Natural killer cell (primary cell): ENCODE measurements around the gene TCF4. TPM values are rescaled to one million over a fixed set of nuclear protein-coding genes. Genes with fewer than 3 reads are reported as not detected.

Experiments
- ATAC-seq, 3 donors: fragments of 150-1000 bp in 2 of 3; fragments of 200-7000 bp in 1 of 3; cut with Tn5 transposase; 1 replicate in 1 of 3; 2 replicates in 2 of 3; pipeline ENCODE4 v1.10.0; 2021; ENCODE audit warnings: mild to moderate bottlenecking in 2 of 3, moderate library complexity in 2 of 3
- DNase-seq, 2 donors: peaks; one replicate each; pipeline versions ENCODE4 v3.0.0 to v3.0.0-alpha.2; 2013 to 2021; ENCODE audit warnings: mixed read lengths in 1 of 2
- H3K27ac ChIP-seq: one replicate; pipeline ENCODE4 v1.5.1; 2013; ENCODE audit warnings: mild to moderate bottlenecking, low read length
- H3K27me3 ChIP-seq: one replicate; pipeline ENCODE4 v1.6.1; 2013; ENCODE audit warnings: low read length; ENCODE audit not compliant: control insufficient read depth, insufficient read depth
- H3K36me3 ChIP-seq: one replicate; pipeline ENCODE4 v1.6.1; 2013; ENCODE audit warnings: low read length; ENCODE audit not compliant: control insufficient read depth, insufficient read depth
- H3K4me1 ChIP-seq: one replicate; pipeline ENCODE4 v1.6.1; 2013; ENCODE audit warnings: low read length; ENCODE audit not compliant: control insufficient read depth, insufficient read depth
- H3K4me3 ChIP-seq: one replicate; pipeline ENCODE4 v1.5.1; 2013; ENCODE audit warnings: low read length
- H3K9me3 ChIP-seq: one replicate; pipeline ENCODE4 v1.6.1; 2013; ENCODE audit warnings: low read length; ENCODE audit not compliant: control insufficient read depth, insufficient read depth
- H3K27ac Mint-ChIP-seq, 2 donors: one replicate each; pipeline ENCODE4 v1.8.0; 2022; ENCODE audit warnings: mild to moderate bottlenecking in 2 of 2, mixed read lengths in 2 of 2, moderate library complexity in 1 of 2
- H3K27me3 Mint-ChIP-seq, 2 donors: one replicate each; pipeline ENCODE4 v1.8.0; 2022; ENCODE audit warnings: low read depth in 2 of 2, mixed read lengths in 2 of 2
- H3K36me3 Mint-ChIP-seq: one replicate; pipeline ENCODE4 v1.8.0; 2022; ENCODE audit warnings: mixed read lengths
- H3K4me1 Mint-ChIP-seq, 2 donors: one replicate each; pipeline ENCODE4 v1.8.0; 2022; ENCODE audit warnings: mixed read lengths in 2 of 2
- H3K4me3 Mint-ChIP-seq: one replicate; pipeline ENCODE4 v1.8.0; 2022; ENCODE audit warnings: mild to moderate bottlenecking, moderate library complexity, mixed read lengths
- H3K9me3 Mint-ChIP-seq, 2 donors: one replicate each; pipeline ENCODE4 v1.8.0; 2022; ENCODE audit warnings: mixed read lengths in 2 of 2
- WGBS: methylation state at CpG from one replicate; pipeline ENCODE4 v1.1.7; 2013; ENCODE audit warnings: missing lambda C conversion rate; ENCODE audit not compliant: insufficient coverage; 5-methylcytosine and 5-hydroxymethylcytosine counted together
- intact Hi-C: fragments of 100-400 bp; cut with micrococcal nuclease; formaldehyde crosslinking; loops from one replicate; pipeline ENCODE4 v1.14.2; 2022
- total RNA-seq, 4 donors: library from RNA; stranded (reverse); fragments of 120-200 nt in 1 of 4; gene quantifications; one replicate each; pipeline versions ENCODE4 v1.2.3 to v1.2.4, GENCODE V29; 2013 to 2022
- TF ChIP-seq, protein P1 (sequence below): fragments of 200-600 bp; IDR thresholded peaks from one replicate; pipeline ENCODE4 v1.8.0; 2022; ENCODE audit warnings: antibody characterized with exemption

The TCF4 gene
- total RNA-seq, 3 donors from 2014 or later (not counting 1 experiment from before 2014, with no cell fraction given): 8.3 to 16.5 (median 9.0) TPM

DNA sequence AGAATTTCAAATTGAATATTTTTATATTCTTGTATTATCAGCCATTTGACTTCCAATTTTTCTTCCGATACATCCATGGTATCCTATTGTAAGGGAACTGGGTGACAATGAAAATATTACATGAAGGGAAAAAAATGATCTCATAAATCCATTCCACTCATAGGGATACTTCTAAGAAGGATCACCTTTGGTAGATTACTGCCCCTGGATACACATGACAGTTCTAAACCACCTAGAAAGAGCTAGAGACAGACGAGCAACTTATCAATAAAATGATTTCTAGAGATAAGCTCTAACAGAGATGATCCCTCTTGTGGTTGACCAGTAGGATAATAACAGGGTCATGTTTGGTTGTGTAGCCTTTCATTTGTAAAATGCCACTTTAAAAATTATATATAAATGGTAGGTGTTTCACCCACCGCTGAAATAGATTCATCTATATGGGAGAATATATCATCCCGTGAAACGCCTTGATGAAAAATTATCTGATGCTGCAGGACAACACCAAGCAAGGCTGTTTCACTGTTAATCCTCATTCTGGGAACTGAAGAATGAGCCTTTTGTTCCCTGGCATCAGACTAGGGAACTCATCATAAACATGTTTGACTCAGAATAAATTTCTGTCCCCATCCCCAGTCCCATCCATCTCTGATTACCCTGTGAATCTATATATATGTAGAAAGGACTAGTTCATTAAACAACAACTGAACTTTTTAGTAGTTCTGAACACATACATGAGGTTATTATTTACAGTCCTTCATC is 180.0 kb downstream of the TCF4 start:
- Histone ChIP-seq H3K27me3 (no peaks in the 10 kb centered on the region), H3K36me3 (no peaks in the 10 kb centered on the region), H3K9me3 (no peaks in the 10 kb centered on the region), H3K27ac (no peak overlapping the region), H3K4me1 (no peaks in the 10 kb centered on the region), H3K4me3 (no peak overlapping the region)
- 92% methylated on average over 3 of the region's 5 CpGs for WGBS
- Mint-ChIP-seq H3K4me1 (no peaks in the 10 kb centered on the region), H3K9me3 (no peaks in the 10 kb centered on the region), H3K4me3 (no peak overlapping the region), H3K27ac (no peak overlapping the region), H3K27me3 (peaks cover 0 to 16% of the 10 kb centered on the region in 2 donors), H3K36me3 (no peaks in the 10 kb centered on the region)
- ATAC-seq: no peak
- TF ChIP-seq, protein P1, sequence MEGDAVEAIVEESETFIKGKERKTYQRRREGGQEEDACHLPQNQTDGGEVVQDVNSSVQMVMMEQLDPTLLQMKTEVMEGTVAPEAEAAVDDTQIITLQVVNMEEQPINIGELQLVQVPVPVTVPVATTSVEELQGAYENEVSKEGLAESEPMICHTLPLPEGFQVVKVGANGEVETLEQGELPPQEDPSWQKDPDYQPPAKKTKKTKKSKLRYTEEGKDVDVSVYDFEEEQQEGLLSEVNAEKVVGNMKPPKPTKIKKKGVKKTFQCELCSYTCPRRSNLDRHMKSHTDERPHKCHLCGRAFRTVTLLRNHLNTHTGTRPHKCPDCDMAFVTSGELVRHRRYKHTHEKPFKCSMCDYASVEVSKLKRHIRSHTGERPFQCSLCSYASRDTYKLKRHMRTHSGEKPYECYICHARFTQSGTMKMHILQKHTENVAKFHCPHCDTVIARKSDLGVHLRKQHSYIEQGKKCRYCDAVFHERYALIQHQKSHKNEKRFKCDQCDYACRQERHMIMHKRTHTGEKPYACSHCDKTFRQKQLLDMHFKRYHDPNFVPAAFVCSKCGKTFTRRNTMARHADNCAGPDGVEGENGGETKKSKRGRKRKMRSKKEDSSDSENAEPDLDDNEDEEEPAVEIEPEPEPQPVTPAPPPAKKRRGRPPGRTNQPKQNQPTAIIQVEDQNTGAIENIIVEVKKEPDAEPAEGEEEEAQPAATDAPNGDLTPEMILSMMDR: no peak
- intact Hi-C loops: no loop called here
- DNase-seq: no peak

DNA sequence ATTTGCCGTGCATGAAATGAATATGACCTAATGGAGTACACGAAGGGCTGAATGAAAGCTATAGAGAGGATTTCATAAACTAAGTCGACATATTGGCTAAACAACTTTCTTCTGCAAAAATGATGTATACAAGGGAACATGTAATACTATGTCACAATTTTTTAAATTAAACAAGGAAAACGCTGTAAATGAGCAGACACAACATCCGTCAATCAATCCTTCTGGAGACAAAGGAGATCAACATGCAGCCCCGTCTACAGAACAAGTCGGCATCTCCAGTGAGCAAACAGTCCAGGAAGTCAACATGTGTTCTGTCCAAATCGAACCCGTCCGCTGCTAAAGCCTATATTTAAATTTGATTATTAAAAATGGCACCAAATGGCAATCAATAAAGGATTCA is 180.8 kb downstream of the TCF4 start:
- no peaks in the 10 kb centered on the region for H3K4me1 ChIP-seq
- intact Hi-C loops: no loop called here
- H3K4me3 Mint-ChIP-seq: no peak overlapping the region
- no peaks in the 10 kb centered on the region for H3K9me3 ChIP-seq
- no peak overlapping the region for H3K4me3 ChIP-seq
- H3K36me3 Mint-ChIP-seq: no peaks in the 10 kb centered on the region
- no peaks in the 10 kb centered on the region for H3K27me3 ChIP-seq
- H3K27ac ChIP-seq: no peak overlapping the region
- ATAC-seq (no peak), DNase-seq (no peak)
- 96% methylated on average over 10 of the region's 10 CpGs for WGBS
- peaks cover 0 to 16% of the 10 kb centered on the region in 2 donors for H3K27me3 Mint-ChIP-seq
- no peaks in the 10 kb centered on the region for H3K9me3 Mint-ChIP-seq
- TF ChIP-seq, protein P1: no peak
- no peaks in the 10 kb centered on the region for H3K4me1 Mint-ChIP-seq
- no peak overlapping the region for H3K27ac Mint-ChIP-seq
- no peaks in the 10 kb centered on the region for H3K36me3 ChIP-seq

DNA sequence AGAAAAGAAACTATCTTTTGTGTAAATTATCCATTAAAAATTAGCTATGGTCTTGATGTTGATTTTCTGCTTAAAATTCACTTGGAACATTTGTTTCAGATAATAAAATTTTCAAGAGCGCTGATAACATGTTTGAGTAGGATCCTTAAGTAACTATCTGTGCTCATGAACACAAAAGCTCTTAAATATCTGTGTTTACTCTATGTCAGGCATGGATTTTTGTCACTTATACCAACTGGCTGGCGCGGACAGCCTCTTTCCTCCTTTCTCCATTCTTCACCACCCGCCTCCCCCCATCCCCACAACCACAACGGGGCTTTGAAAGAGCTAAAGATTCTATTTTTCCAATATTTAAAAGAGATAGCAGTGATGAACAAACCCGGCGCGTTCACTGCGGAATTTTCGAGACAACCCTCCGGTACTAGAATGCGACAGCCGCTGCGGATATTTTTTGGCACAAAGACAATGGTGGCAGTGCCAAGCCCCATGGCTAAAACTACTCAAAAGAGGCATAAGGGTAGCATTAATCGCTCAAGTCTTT is 181.5 kb downstream of the TCF4 start:
- DNase-seq (no peak), ATAC-seq (no peak)
- H3K27me3 ChIP-seq: no peaks in the 10 kb centered on the region
- 97% methylated on average over 15 of the region's 15 CpGs for WGBS
- no peak overlapping the region for H3K4me3 Mint-ChIP-seq
- TF ChIP-seq, protein P1: no peak
- no peaks in the 10 kb centered on the region for H3K36me3 ChIP-seq
- H3K36me3 Mint-ChIP-seq: no peaks in the 10 kb centered on the region
- no peak overlapping the region for H3K4me3 ChIP-seq
- H3K4me1 Mint-ChIP-seq: no peaks in the 10 kb centered on the region
- no peak overlapping the region for H3K27ac Mint-ChIP-seq
- no peaks in the 10 kb centered on the region for H3K9me3 Mint-ChIP-seq
- no peak overlapping the region for H3K27ac ChIP-seq
- H3K9me3 ChIP-seq: no peaks in the 10 kb centered on the region
- intact Hi-C loops: no loop called here
- H3K27me3 Mint-ChIP-seq: peaks cover 0 to 16% of the 10 kb centered on the region in 2 donors
- no peaks in the 10 kb centered on the region for H3K4me1 ChIP-seq
